GM19395 (cell line): Measurements from ENCODE around the gene TMEM43.

Experiments
- ATAC-seq: cut with Tn5 transposase; IDR thresholded peaks from one replicate; pipeline ENCODE4 v1.9.1; 2021; ENCODE audit warnings: mild to moderate bottlenecking, moderate library complexity; ENCODE audit not compliant: unreplicated experiment

TMEM43 gene

DNA sequence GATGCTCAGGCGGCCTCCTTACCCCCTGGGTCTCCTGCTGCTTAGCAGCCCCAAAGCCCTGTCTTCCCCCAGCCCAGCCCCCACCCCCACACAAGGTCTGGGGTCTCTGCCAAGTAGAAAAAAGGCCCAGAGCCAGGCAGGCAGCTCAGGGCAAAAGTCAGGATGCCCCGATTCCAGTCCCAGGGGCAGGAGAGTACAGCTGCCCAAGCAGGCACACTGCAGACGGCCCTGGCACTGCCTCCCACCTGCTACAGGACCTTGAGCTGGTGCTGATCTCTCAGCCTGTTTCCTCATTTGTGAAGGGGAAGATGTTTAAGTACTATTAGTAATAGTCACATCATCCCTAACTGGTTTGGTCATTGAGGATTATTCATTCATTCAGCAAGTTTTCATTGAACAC lies 12.6 kb downstream of the TMEM43 start:
- ATAC-seq, result no peak

DNA sequence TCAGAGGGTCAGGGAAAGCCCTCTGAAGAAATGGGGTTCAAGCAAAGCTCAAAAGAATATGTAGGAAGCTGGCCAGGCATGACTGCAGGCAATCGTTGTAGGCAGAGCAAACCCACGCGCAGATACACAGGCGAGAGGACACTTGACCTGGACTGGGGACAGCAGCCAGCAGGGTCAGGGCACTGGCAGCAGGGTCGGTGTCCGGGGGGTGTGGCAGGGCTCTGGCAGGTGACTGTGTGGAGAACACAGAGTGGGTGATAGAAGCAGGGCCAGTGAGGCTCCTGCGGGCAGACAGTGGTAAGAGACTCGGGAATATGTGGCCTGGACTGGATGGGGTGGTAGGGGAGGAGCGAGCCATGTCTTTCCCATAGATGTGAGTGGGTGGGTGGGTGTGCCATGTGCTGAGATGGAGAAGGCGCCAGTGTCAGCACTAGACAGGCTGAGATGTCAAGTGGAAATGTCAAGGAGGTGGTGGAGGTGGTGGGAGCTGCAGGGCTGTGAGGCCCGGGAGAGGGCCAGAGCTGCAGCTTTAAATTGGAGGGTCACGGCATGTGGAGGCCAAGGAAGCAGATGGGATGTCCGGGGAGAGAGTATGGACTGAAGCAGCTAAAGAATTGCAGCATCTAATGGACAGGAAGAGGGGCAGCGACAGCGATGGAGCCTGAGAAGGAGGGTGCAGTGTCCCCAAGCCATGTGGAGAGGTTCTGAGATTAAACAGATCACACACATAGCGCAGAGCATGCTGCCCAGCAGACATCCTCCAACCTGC lies 13.4 kb downstream of the TMEM43 start:
- no peak for ATAC-seq

DNA sequence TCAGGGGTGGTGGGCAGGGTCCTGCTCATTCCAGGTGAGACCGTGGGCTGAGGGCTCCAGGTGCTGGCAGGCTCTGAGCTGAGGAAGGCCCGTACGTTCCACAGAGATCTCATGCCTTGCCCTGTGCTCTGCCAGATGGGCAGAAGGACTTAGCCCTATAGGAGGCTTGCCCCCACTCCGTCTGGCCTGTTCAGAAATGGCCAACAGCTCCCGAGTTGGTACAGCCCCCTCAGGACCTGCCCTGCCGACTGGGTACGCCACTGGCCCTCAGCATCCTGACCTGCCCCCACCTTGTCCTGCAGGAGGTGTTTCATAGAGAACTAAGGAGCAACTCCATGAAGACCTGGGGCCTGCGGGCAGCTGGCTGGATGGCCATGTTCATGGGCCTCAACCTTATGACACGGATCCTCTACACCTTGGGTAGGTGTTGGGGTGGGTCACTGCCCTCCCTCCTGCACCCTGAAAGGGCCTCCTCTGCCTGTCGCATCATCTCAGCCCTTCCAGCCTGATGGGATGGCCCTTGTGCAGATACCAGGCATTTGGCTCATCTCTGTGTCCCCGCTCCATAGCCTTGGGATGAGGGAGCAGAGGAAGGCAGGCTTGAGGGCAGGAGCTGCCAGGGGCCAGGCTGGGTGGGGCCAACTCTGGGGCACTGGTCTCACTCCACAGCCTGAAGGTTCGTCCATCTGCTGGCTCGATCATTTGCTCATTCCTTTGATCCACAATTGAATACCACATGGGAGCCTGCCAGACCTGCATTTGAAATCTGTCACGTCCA lies 14.2 kb downstream of the TMEM43 start:
- no peak for ATAC-seq

DNA sequence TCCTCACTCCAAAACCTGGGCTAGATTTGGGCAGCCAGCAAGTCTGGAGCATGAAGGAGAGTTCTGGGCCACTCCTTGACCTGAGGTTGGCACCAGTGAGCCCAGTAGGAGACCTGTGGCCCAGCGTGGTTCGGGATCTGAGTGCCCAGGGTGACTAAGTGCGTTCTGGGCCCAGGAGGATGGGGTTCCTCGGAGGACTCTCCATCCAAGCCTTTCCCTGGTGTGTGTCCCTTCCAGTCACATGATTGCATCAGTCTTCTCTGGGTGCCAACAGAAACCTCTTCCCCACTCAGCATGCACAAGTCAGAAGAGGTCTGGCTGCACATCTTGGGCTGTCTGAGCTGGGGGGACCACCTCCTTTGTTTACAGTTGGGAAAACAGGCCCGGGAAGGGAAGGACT lies 14.9 kb downstream of the TMEM43 start:
- no peak for ATAC-seq

DNA sequence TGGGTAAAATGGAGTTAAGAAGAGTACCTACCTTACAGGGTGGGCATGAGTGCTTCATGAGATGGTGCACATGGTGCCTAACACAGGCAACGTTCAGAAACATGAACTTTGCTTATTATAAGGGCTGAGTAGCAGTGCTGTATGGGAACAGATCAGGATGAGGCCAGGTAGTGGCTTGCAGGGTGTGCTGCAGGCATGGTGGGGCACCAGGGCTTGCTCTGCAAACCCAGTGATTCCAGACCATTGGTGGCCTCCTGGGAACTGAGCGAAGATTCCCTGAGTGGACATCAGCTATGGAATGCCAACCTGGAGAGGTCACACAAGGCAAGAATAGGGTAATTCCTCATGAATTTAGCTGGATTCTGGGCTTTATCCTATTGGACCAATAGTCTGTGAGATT lies 15.8 kb downstream of the TMEM43 start:
- ATAC-seq, result no peak

DNA sequence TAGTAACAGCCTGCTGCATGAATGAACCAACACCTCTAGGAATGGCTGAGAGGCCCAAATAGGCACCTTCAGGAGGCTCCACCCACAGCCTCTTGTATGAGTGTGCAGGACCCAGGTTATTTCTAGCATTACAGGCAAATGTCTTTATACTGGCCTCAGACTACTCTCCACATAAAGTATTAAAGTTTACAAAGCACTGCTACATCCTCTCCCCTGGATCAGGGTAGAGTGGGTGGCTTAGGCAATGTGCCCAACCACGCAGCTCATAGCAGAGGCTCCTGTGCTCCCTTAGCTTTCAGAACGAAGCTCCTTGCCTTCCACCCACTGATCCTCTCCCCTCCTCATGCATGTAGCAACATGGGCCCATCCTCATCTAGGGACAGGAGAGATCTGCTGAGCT lies 16.3 kb downstream of the TMEM43 start:
- ATAC-seq, result no peak

DNA sequence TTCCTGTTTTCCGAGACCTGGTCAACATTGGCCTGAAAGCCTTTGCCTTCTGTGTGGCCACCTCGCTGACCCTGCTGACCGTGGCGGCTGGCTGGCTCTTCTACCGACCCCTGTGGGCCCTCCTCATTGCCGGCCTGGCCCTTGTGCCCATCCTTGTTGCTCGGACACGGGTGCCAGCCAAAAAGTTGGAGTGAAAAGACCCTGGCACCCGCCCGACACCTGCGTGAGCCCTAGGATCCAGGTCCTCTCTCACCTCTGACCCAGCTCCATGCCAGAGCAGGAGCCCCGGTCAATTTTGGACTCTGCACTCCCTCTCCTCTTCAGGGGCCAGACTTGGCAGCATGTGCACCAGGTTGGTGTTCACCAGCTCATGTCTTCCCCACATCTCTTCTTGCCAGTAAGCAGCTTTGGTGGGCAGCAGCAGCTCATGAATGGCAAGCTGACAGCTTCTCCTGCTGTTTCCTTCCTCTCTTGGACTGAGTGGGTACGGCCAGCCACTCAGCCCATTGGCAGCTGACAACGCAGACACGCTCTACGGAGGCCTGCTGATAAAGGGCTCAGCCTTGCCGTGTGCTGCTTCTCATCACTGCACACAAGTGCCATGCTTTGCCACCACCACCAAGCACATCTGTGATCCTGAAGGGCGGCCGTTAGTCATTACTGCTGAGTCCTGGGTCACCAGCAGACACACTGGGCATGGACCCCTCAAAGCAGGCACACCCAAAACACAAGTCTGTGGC lies 16.9 kb downstream of the TMEM43 start:
- ATAC-seq, result no peak

DNA sequence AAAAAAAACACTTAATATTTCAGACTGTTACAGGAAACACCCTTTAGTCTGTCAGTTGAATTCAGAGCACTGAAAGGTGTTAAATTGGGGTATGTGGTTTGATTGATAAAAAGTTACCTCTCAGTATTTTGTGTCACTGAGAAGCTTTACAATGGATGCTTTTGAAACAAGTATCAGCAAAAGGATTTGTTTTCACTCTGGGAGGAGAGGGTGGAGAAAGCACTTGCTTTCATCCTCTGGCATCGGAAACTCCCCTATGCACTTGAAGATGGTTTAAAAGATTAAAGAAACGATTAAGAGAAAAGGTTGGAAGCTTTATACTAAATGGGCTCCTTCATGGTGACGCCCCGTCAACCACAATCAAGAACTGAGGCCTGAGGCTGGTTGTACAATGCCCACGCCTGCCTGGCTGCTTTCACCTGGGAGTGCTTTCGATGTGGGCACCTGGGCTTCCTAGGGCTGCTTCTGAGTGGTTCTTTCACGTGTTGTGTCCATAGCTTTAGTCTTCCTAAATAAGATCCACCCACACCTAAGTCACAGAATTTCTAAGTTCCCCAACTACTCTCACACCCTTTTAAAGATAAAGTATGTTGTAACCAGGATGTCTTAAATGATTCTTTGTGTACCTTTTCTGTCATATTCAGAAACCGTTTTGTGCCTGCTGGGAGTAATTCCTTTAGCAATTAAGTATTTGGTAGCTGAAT lies 17.9 kb downstream of the TMEM43 start:
- no peak for ATAC-seq

DNA sequence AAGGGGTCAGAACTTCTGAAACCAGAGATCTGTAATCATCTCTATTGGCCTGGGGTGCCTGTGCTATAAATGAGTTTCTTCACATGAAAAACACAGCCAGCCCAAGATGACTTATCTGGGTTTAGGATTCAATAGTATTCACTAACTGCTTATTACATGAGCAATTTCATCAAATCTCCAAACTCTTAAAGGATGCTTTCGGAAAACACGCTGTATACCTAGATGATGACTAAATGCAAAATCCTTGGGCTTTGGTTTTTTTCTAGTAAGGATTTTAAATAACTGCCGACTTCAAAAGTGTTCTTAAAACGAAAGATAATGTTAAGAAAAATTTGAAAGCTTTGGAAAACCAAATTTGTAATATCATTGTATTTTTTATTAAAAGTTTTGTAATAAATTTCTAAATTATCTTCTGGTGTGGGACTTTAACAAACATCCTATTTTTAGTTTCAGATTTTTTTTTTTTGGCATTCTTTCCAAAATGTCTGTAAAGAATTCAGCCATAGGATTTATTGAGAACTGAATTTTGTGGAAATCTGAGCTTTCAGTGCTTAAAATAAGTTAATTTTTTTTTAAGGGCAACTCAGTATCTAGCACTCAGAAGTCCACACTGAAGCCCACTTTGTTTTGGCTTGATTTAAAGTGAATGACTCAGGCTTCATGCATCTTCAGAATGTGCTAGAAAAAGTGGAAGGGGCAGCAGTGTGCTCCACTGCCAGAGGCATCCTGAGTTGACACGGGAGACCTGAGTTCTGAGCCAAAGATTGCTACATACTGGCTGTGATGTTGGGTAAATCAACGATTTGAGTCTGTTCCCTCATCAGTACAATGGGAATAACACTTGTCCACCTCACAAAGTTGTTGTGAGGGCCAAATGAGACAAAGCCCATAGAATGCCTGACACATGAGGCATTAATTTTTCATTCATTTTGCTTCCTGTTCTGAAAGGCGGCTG lies 18.7 kb downstream of the TMEM43 start:
- no peak for ATAC-seq

DNA sequence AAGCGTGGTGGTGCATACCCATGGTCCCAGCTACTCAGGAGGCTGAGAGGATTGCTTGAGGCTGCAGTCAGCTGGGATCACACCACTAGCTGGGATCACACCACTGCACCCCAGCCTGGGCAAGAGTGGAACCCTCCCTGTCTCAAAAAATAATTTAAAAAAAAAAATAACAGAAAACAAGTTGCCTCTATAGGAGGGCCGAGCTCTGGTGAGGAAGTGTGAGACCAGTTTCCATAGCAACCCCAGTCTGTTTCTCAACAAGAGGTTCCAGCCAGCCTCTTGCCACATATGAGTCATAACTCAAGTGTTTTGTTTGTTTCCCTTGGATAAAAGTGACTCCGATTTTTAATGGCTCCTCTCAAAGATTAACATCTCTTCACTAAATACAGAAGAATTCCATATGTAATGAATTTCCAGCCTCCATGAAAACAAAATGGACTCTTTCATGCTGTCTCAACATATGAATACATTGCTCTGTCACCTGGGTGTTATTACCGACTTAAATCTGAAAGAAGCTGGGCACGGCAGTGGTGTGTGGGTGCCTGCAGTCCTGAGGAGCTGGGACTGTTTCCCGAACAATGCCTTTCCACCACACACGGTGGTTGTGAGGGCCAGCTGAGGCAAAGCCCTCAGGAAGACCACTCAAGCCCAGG lies 19.7 kb downstream of the TMEM43 start:
- peak; percentile 98 for ATAC-seq

DNA sequence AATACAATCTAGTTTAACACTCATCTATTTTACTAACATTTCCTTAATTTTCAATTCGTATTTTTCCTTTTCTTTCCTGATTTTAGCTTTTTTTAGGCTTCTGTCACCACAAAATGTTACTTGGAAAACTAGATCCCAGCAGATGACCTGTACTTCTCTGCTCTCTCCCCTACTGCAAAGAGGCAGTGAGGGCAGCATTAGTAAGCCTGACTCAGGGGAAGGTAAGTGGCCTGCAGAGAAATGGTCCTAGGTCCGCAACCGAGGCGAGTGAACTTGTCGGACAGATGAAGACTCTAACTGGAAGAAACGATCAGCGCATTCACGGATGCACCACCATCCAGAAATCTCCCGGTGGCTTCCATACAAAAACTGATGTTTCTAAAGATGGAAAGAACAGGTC lies 20.4 kb downstream of the TMEM43 start:
- no peak for ATAC-seq

DNA sequence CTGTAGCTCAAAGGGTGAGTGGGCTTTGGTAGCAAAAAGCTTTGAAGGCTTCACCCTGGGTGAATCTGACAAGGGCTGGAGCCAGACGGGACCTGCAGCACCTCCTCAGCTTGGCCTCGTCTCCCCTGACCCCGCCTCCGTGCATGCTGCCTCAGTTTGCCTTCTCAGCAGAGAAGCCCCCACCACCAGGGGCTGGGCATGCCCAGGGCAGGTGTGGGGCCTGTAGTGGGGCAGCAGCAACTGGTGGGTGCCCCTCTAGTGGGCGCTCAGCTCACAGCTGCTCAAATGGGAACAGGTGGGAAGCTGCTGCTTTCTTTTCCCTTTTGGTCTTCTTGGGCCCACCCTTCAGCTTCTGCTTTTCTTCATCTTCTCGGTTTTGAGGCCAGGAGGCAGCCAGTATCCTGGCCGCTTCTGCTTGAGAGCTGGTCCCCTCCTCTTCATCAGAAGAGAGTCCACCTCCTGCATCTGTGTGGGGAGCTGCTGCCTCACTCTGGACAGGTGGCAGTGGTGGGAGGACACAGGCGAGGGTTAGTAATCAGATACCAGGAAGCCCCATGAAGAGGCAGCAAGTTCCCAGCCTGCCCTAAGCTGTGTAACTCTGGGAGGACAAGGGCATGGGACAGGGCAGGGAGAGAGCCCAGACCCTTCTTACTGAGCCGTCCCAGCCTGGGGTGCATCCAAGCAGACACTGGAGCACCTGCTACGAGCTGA lies 21.0 kb downstream of the TMEM43 start:
- no peak for ATAC-seq

DNA sequence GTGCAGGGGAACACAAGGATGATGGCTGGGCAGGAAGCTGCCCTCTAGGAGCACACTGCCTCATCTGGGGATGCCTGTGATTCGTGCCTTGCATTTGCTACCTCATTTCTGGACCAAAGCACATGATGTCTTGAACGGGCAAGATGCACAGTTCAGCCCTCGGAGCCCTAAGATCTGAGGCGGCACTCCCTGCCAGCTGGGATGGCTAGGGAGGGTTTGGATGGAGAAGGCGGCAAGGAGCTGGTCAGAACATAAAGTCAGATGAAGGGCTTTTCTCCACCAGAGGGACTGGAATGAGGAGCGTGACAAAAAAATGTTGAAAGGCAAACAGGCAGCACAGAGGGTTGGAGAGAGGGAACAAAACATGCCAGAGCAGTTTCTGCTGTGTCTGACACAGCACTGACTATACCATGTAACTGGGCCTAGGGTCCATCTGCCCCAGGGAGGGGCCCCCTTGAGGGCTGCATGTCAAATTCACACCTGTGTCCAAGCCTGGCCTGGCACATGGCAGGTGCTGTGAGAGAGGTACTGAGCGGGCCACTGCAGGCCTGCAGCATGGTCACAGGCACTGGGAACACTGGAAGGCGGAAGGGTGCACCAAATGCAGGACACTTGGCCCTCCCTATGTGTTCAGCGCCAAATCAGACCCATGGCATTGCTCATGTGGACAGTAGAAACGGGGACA lies 21.7 kb downstream of the TMEM43 start:
- no peak for ATAC-seq

DNA sequence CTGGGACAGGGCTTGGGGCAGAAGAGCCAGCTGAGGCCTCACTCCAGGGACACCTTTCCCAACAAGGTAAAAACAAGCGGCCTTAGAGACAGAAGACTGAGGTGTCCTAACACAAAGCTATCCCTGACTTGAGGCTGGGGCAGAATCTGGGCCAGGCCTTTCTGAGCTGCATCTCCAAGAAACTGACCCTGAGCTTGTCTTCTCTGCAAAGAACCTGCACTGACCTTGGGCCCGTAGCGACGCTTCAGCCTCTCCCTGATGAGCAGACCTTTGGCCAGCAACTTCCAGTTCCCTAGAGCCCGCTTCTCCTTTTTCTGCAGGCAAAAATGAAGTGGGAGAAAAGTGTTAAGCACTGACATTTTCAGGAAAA lies 22.2 kb downstream of the TMEM43 start:
- ATAC-seq, result no peak

DNA sequence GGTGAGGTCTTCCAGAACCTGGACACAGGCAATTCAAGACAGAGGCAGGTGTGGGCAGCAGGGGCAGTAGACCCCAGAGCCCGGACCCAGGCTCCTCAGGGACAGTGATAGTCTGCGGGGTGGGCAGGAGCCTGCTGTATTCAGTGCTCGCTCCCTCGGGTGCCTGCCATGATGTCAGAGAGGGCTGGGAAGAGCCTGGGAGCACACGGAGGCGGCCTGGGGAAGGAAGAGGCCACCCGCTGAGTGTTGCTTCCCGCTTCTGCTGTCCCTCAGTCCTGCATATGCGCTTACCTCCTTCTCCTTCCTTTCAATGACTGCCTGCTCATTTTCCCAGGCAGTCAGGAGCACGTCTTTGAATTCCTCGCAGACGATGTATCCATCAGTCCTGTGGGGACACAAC lies 22.8 kb downstream of the TMEM43 start:
- no peak for ATAC-seq

DNA sequence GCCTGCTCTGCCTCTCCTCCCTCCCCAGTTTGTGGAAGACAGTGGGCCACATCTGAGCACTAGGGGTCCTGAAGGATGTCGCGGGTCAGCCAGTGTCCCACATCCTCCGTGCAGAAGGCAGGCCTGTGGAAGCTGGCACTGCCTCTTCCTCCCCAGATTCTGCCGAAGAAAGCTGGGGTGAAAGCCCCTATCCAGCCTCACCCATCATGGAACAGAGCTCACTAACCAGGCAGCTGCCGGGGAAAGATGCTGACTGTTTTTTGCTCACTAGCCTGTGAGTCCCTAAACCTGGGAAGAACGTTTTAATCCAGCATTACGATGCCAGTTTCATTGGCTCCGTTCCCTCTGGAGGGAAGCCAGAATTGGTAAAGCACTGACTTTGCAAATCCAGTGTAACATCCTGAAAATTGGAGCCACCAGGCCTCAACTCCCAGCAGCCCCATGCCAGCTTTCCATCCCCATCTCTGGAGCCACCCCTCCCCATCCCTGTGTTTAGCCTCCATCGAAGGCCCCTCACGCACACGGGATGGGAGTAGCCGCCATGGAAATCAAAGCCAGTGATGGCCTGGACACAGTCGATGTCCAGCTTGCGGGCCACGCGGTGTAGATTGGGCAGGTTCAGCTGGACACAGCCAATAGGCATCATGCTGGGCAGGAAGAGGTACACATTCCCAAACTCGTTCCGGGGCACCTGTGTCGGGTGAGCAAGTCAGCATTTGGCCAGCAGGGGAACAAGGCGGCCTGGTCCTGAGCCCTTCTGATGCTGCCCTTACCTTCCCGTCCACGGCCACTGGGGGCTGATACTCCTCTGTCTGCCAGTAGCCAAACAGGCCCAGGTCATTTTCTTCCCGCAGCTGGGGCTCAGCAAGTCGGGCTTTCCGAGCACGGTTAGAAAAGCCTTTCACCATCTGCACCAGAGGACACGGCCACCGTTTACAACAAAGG lies 23.5 kb downstream of the TMEM43 start:
- ATAC-seq, result no peak

DNA sequence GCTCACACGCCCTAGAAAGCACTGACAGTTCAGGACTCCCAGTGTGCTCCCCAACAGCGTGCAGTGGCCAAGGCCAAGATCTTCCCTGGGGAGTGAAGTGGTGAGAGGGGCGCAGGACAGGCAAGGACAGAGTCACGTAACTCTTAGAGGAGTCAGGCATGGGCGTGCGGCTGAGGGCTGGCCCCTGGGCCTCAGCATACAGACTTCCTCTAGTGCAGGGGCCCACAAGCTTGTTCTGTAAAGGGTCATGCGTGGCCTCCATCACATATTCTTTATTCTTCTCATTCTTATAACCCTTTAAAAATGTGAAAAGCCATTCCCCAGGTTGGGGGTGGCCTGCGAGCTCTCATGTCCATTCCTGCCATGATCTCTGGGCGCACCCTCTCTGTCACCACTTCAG lies 25.2 kb downstream of the TMEM43 start:
- no peak for ATAC-seq
